ENCODE results near the gene RDH14.

The RDH14 gene

GRCh38 chr2:18597618-18598017, 37.2 kb upstream of the RDH14 start:
- TF ChIP-seq CTCF (IDR thresholded peaks at IDR 0.05; ENCODE audit: poor library complexity, severe bottlenecking) = no peak
- H3K4me3 ChIP-seq (ENCODE audit: severe bottlenecking) = no peak overlapping the region
- H3K27ac ChIP-seq (ENCODE audit: poor library complexity, severe bottlenecking) = no peak overlapping the region
- no peaks in the 10 kb centered on the region for H3K4me1 ChIP-seq (ENCODE audit: insufficient read depth, poor library complexity, severe bottlenecking)
- no peaks in the 10 kb centered on the region for H3K36me3 ChIP-seq (ENCODE audit: low read depth)
- ATAC-seq (ENCODE audit: low read depth) = no peak
- no peak for DNase-seq (ENCODE audit: low spot score)
- H3K9me3 ChIP-seq (ENCODE audit: severe bottlenecking) = no peaks in the 10 kb centered on the region
- H3K27me3 ChIP-seq (ENCODE audit: insufficient read depth, poor library complexity, severe bottlenecking) = no peaks in the 10 kb centered on the region

- no peaks in the 10 kb centered on the region for H3K4me1 ChIP-seq (ENCODE audit: insufficient read depth, poor library complexity, severe bottlenecking)
- H3K36me3 ChIP-seq (ENCODE audit: low read depth) = no peaks in the 10 kb centered on the region
- no peak overlapping the region for H3K27ac ChIP-seq (ENCODE audit: poor library complexity, severe bottlenecking)
- H3K9me3 ChIP-seq (ENCODE audit: severe bottlenecking) = no peaks in the 10 kb centered on the region
- TF ChIP-seq CTCF (IDR thresholded peaks at IDR 0.05; ENCODE audit: poor library complexity, severe bottlenecking) = no peak
- ATAC-seq (ENCODE audit: low read depth) = no peak
- DNase-seq (ENCODE audit: low spot score) = no peak
- no peaks in the 10 kb centered on the region for H3K27me3 ChIP-seq (ENCODE audit: insufficient read depth, poor library complexity, severe bottlenecking)
- no peak overlapping the region for H3K4me3 ChIP-seq (ENCODE audit: severe bottlenecking)
These were observed 36.5 kb upstream of the RDH14 start for GRCh38 chr2:18596993-18597392.

GRCh38 chr2:18593496-18593895, 33.0 kb upstream of the RDH14 start:
- no peak for TF ChIP-seq CTCF (IDR thresholded peaks at IDR 0.05; ENCODE audit: poor library complexity, severe bottlenecking)
- DNase-seq (ENCODE audit: low spot score) (no peak), ATAC-seq (ENCODE audit: low read depth) (no peak)
- H3K27me3 ChIP-seq (ENCODE audit: insufficient read depth, poor library complexity, severe bottlenecking) = no peaks in the 10 kb centered on the region
- H3K4me1 ChIP-seq (ENCODE audit: insufficient read depth, poor library complexity, severe bottlenecking) = peaks cover 9% of the 10 kb centered on the region
- H3K27ac ChIP-seq (ENCODE audit: poor library complexity, severe bottlenecking) = no peak overlapping the region
- H3K9me3 ChIP-seq (ENCODE audit: severe bottlenecking) = no peaks in the 10 kb centered on the region
- H3K36me3 ChIP-seq (ENCODE audit: low read depth) = no peaks in the 10 kb centered on the region
- H3K4me3 ChIP-seq (ENCODE audit: severe bottlenecking) = no peak overlapping the region

GRCh38 chr2:18592372-18592771, 31.9 kb upstream of the RDH14 start:
- H3K4me1 ChIP-seq (ENCODE audit: insufficient read depth, poor library complexity, severe bottlenecking) = peaks cover 9% of the 10 kb centered on the region
- DNase-seq (ENCODE audit: low spot score) = no peak

More at GRCh38 chr2:18592372-18592771, 31.9 kb upstream of the RDH14 start:
- TF ChIP-seq CTCF (IDR thresholded peaks at IDR 0.05; ENCODE audit: poor library complexity, severe bottlenecking) = no peak
- Histone ChIP-seq H3K4me3 (ENCODE audit: severe bottlenecking) (no peak overlapping the region), H3K27me3 (ENCODE audit: insufficient read depth, poor library complexity, severe bottlenecking) (no peaks in the 10 kb centered on the region), H3K27ac (ENCODE audit: poor library complexity, severe bottlenecking) (no peak overlapping the region), H3K36me3 (ENCODE audit: low read depth) (no peaks in the 10 kb centered on the region), H3K9me3 (ENCODE audit: severe bottlenecking) (no peaks in the 10 kb centered on the region)
- no peak for ATAC-seq (ENCODE audit: low read depth)
